Sigmoid colon (tissue), 3 donors: ENCODE measurements around the gene SNCB.

Source experiments
- POLR2A ChIP-seq, 2 donors: fragments of 450-650 bp; IDR thresholded peaks; one replicate each; pipeline ENCODE4 v1.6.1; 2016; ENCODE audit warnings: antibody characterized with exemption in 2 of 2, mild to moderate bottlenecking in 2 of 2, moderate library complexity in 2 of 2
- TF ChIP-seq, protein P1 (sequence below), 4 experiments: fragments of 450-650 bp in 3 of 4; fragments of 200-600 bp in 1 of 4; IDR thresholded peaks; one replicate each; pipeline ENCODE4 v1.5.1; 2016 to 2019; ENCODE audit warnings: antibody characterized with exemption in 4 of 4, mild to moderate bottlenecking in 3 of 4, moderate library complexity in 2 of 4

DNA sequence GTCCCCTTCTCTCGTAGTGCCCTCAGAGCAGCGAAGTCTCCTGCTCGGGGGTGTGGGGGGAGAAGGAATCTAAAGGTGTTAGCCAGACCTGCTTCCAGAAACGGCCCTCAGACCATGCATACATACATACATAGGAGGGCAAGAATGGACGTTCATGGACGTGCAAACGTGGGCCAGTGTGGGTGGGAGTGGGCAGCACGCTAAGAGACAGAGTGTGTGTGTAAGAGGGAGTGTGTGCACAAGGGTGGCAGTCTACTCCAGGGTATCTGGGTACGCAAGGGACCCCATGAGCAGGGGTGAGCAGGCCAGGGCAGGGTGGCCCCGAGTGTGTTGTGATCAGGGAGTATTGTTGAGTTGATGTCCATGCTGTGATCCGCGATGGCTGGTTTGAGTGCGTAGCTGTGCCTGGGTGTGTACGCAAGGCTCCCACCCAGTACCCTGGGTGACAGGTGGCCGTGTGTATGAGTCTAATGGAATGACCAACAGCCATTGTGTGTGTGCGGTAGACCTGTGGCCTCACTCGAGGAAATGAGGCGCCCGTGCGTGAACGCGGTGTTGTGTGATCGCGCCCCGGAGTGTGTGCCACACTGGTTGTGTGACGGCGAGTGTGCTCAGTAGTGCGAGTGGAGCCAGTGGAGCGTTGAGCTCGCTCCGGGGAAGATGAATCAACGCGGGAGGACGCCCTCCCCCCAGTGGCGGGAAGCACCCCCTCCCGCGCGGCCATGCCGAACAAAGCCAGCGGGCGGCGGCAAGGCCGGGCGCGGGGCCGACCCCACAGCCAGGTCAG lies 21.2 kb downstream of the SNCB start:
- TF ChIP-seq POLR2A (IDR thresholded peaks at IDR 0.05) = no peak
- TF ChIP-seq, protein P1, sequence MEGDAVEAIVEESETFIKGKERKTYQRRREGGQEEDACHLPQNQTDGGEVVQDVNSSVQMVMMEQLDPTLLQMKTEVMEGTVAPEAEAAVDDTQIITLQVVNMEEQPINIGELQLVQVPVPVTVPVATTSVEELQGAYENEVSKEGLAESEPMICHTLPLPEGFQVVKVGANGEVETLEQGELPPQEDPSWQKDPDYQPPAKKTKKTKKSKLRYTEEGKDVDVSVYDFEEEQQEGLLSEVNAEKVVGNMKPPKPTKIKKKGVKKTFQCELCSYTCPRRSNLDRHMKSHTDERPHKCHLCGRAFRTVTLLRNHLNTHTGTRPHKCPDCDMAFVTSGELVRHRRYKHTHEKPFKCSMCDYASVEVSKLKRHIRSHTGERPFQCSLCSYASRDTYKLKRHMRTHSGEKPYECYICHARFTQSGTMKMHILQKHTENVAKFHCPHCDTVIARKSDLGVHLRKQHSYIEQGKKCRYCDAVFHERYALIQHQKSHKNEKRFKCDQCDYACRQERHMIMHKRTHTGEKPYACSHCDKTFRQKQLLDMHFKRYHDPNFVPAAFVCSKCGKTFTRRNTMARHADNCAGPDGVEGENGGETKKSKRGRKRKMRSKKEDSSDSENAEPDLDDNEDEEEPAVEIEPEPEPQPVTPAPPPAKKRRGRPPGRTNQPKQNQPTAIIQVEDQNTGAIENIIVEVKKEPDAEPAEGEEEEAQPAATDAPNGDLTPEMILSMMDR (IDR thresholded peaks at IDR 0.05) = no peak
